ENCODE data around the gene LRWD1. TPM values are rescaled to one million over a fixed set of nuclear protein-coding genes. Genes with fewer than 3 reads are reported as not detected.

Gene LRWD1
- total and polyA plus RNA-seq, 11 donors, result 4.7 to 26.4 (median 9.7) TPM

DNA sequence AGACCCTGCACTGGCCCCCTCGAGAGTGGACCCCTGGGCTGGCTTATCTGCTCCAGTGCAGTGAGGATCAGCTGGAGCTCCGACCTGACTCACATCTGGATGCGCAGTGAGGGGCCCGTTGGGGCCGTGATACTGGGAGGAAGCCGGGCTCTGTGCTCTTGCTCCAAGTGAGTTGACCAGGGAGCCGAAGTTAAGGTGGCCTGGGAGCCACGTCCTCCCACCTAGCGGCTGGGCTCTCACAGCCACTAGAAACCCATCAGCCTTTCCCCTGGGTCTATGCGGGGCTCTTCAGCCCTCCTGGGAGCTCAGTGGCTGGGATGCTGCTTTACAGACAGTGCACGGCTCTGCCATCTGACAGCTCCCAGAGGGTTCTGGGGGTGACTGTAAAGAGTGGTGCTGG, 9.2 kb upstream of the LRWD1 start:
- no peaks in the 10 kb centered on the region for H3K27me3 ChIP-seq
- H3K36me3 ChIP-seq, result peaks cover 0 to 44% (median 34%) of the 10 kb centered on the region in 9 donors
- H3K4me3 ChIP-seq, result no peak overlapping the region
- peaks cover 0 to 11% (median 0%) of the 10 kb centered on the region in 12 donors for H3K4me1 ChIP-seq
- intact Hi-C loops (cut with DNase I), result loop anchor here in 1 of 10 donors (10.0 kb wide), 1 partner anchor 51 kb away; no protein-coding TSS in a partner anchor
- DNase-seq, result no peak
- no peak for TF ChIP-seq POLR2A (IDR thresholded peaks at IDR 0.05)
- TF ChIP-seq, protein P1, sequence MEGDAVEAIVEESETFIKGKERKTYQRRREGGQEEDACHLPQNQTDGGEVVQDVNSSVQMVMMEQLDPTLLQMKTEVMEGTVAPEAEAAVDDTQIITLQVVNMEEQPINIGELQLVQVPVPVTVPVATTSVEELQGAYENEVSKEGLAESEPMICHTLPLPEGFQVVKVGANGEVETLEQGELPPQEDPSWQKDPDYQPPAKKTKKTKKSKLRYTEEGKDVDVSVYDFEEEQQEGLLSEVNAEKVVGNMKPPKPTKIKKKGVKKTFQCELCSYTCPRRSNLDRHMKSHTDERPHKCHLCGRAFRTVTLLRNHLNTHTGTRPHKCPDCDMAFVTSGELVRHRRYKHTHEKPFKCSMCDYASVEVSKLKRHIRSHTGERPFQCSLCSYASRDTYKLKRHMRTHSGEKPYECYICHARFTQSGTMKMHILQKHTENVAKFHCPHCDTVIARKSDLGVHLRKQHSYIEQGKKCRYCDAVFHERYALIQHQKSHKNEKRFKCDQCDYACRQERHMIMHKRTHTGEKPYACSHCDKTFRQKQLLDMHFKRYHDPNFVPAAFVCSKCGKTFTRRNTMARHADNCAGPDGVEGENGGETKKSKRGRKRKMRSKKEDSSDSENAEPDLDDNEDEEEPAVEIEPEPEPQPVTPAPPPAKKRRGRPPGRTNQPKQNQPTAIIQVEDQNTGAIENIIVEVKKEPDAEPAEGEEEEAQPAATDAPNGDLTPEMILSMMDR (IDR thresholded peaks at IDR 0.05), result no peak
- 79 to 88% (median 82%) methylated on average over 5 to 11 of the region's 11 CpGs for WGBS, 4 donors
- no peak overlapping the region for H3K27ac ChIP-seq
- no peak for ATAC-seq
- H3K9me3 ChIP-seq, result no peaks in the 10 kb centered on the region

DNA sequence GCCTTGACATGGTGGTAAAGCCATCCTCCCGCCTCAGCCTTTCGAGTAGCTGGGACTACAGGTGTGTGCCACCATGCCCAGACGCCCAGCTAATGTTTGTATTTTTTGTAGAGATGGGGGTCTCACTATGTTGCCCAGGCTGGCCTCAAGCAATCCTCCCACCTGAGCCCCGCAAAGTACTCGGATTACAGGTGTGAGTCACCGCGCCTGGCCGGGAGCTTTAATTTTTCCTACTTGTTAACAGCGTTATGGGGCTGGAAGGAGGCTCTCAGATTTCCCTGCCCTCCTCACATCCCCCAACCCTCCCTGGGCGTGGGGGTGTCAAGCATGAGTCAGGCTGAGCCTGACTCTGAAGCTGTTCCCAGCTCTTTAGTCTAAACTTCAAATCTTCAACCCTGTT, 8.5 kb upstream of the LRWD1 start:
- ATAC-seq, result no peak
- WGBS, 4 donors, result 88 to 95% (median 93%) methylated on average over 9 to 10 of the region's 10 CpGs
- no peaks in the 10 kb centered on the region for H3K27me3 ChIP-seq
- H3K4me3 ChIP-seq, result no peak overlapping the region
- H3K9me3 ChIP-seq, result no peaks in the 10 kb centered on the region
- TF ChIP-seq, protein P1 (IDR thresholded peaks at IDR 0.05), result no peak
- TF ChIP-seq POLR2A (IDR thresholded peaks at IDR 0.05), result no peak
- H3K36me3 ChIP-seq, result peaks cover 0 to 44% (median 34%) of the 10 kb centered on the region in 9 donors
- intact Hi-C loops (cut with DNase I), result loop anchor here in 1 of 10 donors (10.0 kb wide), 1 partner anchor 52 kb away; no protein-coding TSS in a partner anchor
- H3K4me1 ChIP-seq, result peaks cover 0 to 11% (median 0%) of the 10 kb centered on the region in 12 donors
- H3K27ac ChIP-seq, result no peak overlapping the region
- DNase-seq, result no peak

- Histone ChIP-seq H3K27ac (no peak overlapping the region), H3K4me3 (no peak overlapping the region), H3K36me3 (peaks cover 0 to 44% (median 34%) of the 10 kb centered on the region in 9 donors), H3K27me3 (no peaks in the 10 kb centered on the region), H3K9me3 (no peaks in the 10 kb centered on the region), H3K4me1 (peaks cover 0 to 7% (median 0%) of the 10 kb centered on the region in 12 donors)
- DNase-seq, result no peak
- WGBS, 4 donors, result 94 to 96% (median 95%) methylated on average over 22 to 40 of the region's 40 CpGs
- intact Hi-C loops (cut with DNase I), result loop anchor here in 1 of 10 donors (10.0 kb wide), 1 partner anchor 53 kb away; no protein-coding TSS in a partner anchor
- TF ChIP-seq, protein P1 (IDR thresholded peaks at IDR 0.05), result no peak
- no peak for TF ChIP-seq POLR2A (IDR thresholded peaks at IDR 0.05)
- ATAC-seq, result no peak
Observed at GRCh38 chr7:102457352-102457924, 7.3 kb upstream of the LRWD1 start.

GRCh38 chr7:102459221-102459844, 5.5 kb upstream of the LRWD1 start:
- Histone ChIP-seq H3K27me3 (no peaks in the 10 kb centered on the region), H3K4me1 (peaks cover 0 to 12% (median 10%) of the 10 kb centered on the region in 12 donors), H3K27ac (no peak overlapping the region), H3K4me3 (no peak overlapping the region), H3K36me3 (peaks cover 0 to 44% (median 34%) of the 10 kb centered on the region in 9 donors), H3K9me3 (no peaks in the 10 kb centered on the region)
- WGBS, 4 donors, result 92 to 95% (median 94%) methylated on average over 19 to 24 of the region's 24 CpGs
- no peak for TF ChIP-seq POLR2A (IDR thresholded peaks at IDR 0.05)
- TF ChIP-seq, protein P1 (IDR thresholded peaks at IDR 0.05), result no peak
- intact Hi-C loops (cut with DNase I), result loop anchor here in 1 of 10 donors (10.0 kb wide), 1 partner anchor 55 kb away; no protein-coding TSS in a partner anchor
- DNase-seq, result no peak
- no peak for ATAC-seq

Data from heart left ventricle (tissue), 16 donors.